A549 (cell line): ENCODE data around the gene TSPYL1. TPM values are rescaled to one million over a fixed set of nuclear protein-coding genes. Genes with fewer than 3 reads are reported as not detected.

ENCODE experiments used
- ATAC-seq, 2 experiments: fragments of 200-7000 bp in 1 of 2; fragments of >200 bp in 1 of 2; cut with Nextera tagmentation in 1 of 2; cut with Tn5 transposase in 1 of 2; 3 replicates each; pipeline versions ENCODE4 v1.8.0 to v1.9.1; 2018 to 2020; ENCODE audit warnings: mild to moderate bottlenecking in 1 of 2, moderate library complexity in 1 of 2
- CTCF ChIA-PET: fragments of 300-600 bp; sonication (Branson Sonifier 250); formaldehyde crosslinking; extraction: SDS; loops from one replicate; lab custom pipeline; 2021; ENCODE audit warnings: antibody characterized with exemption, inconsistent platforms; lab: Yijun Ruan, JAX
- POLR2A ChIA-PET: fragments of 350-600 bp; formaldehyde crosslinking; extraction: SDS; loops from one replicate; lab custom pipeline; 2021; ENCODE audit warnings: antibody characterized with exemption, inconsistent platforms; lab: Yijun Ruan, JAX
- DNase-seq, 2 experiments: peaks; one replicate each; pipeline versions ENCODE4 v3.0.0 to v3.0.0-alpha.2; 2011 to 2016; ENCODE audit warnings: low read depth in 1 of 2, low spot score in 1 of 2
- FAIRE-seq: peaks from 2 replicates; lab custom pipeline; 2011; peaks lifted over from hg19 to GRCh38; lab: Jason Lieb, UNC
- H3K27ac ChIP-seq, 2 experiments: fragments of >200 bp; sonication (Bioruptor Twin); formaldehyde crosslinking; 3 replicates each; pipeline ENCODE4 v1.5.1; 2016 to 2017
- H3K4me1 ChIP-seq: fragments of >200 bp; sonication (Bioruptor Twin); formaldehyde crosslinking; 3 replicates; pipeline ENCODE4 v1.6.1; 2016
- H3K4me2 ChIP-seq: fragments of >200 bp; sonication (Bioruptor Twin); formaldehyde crosslinking; 3 replicates; pipeline ENCODE4 v1.6.1; 2016
- H3K4me3 ChIP-seq: fragments of >200 bp; sonication (Bioruptor Twin); formaldehyde crosslinking; 3 replicates; pipeline ENCODE4 v1.5.1; 2016
- H3K9me3 ChIP-seq: fragments of >200 bp; sonication (Bioruptor Twin); formaldehyde crosslinking; 3 replicates; pipeline ENCODE4 v1.6.1; 2016
- BCL3 ChIP-seq: fragments of >200 bp; sonication (Bioruptor Twin); formaldehyde crosslinking; IDR thresholded peaks from 3 replicates; pipeline ENCODE4 v1.6.1; 2016
- CBX2 ChIP-seq: fragments of 200-600 bp; sonication (generic); IDR thresholded peaks from 2 replicates; pipeline ENCODE4 v1.6.1; 2016; ENCODE audit warnings: low read depth, mild to moderate bottlenecking, borderline replicate concordance
- CHD4 ChIP-seq: fragments of 200-600 bp; sonication (generic); IDR thresholded peaks from 2 replicates; pipeline ENCODE4 v1.6.1; 2016; ENCODE audit warnings: antibody characterized with exemption, mild to moderate bottlenecking, borderline replicate concordance
- CTCF ChIP-seq: fragments of >200 bp; sonication (Bioruptor Twin); formaldehyde crosslinking; IDR thresholded peaks from 3 replicates; pipeline ENCODE4 v1.5.1; 2016
- E2F6 ChIP-seq: IDR thresholded peaks from 2 replicates; pipeline ENCODE4 v1.6.1; 2012; ENCODE audit warnings: low read depth, borderline replicate concordance
- EHF ChIP-seq: fragments of 250-450 bp; sonication (Bioruptor Pico); IDR thresholded peaks from 2 replicates; pipeline ENCODE4 v1.5.0; 2020; ENCODE audit warnings: mild to moderate bottlenecking
- ELK1 ChIP-seq: fragments of 150-350 bp; IDR thresholded peaks from 2 replicates; pipeline ENCODE4 v1.6.1; 2014; ENCODE audit warnings: low read depth, mild to moderate bottlenecking, low read length
- ESRRA ChIP-seq: fragments of 150-350 bp; IDR thresholded peaks from 2 replicates; pipeline ENCODE4 v1.6.1; 2014; ENCODE audit warnings: mild to moderate bottlenecking, low read length, borderline replicate concordance
- HDAC2 ChIP-seq: fragments of 200-600 bp; sonication (generic); IDR thresholded peaks from 2 replicates; pipeline ENCODE4 v1.6.1; 2016
- HMGXB4 ChIP-seq: fragments of 250-450 bp; sonication (Bioruptor Pico); IDR thresholded peaks from 2 replicates; pipeline ENCODE4 v1.5.0; 2021; ENCODE audit warnings: mild to moderate bottlenecking, moderate library complexity, borderline replicate concordance
- HOXB13 ChIP-seq: fragments of 250-450 bp; sonication (Bioruptor Pico); IDR thresholded peaks from 2 replicates; pipeline ENCODE4 v1.5.0; 2020; ENCODE audit warnings: low read depth, mild to moderate bottlenecking, moderate library complexity
- JUNB ChIP-seq: fragments of >200 bp; sonication (Bioruptor Twin); formaldehyde crosslinking; IDR thresholded peaks from 2 replicates; pipeline ENCODE4 v1.6.1; 2016
- MAFK ChIP-seq: fragments of 450-650 bp; IDR thresholded peaks from 2 replicates; pipeline ENCODE4 v1.6.1; 2014; ENCODE audit not compliant: partially characterized antibody
- MYC ChIP-seq: IDR thresholded peaks from 2 replicates; pipeline ENCODE4 v1.6.1; 2012; ENCODE audit warnings: mild to moderate bottlenecking, inconsistent platforms, low read length, improper control_type of control experiment, borderline replicate concordance
- NFE2L2 ChIP-seq: fragments of 150-350 bp; conservative IDR thresholded peaks from 2 replicates; pipeline ENCODE4 v1.6.1; 2014; ENCODE audit warnings: low read length
- POLR2AphosphoS2 ChIP-seq: conservative IDR thresholded peaks from 2 replicates; pipeline ENCODE4 v1.6.1; 2012; ENCODE audit warnings: low read length, improper control_type of control experiment, inconsistent platforms
- RAD21 ChIP-seq, 2 experiments: fragments of >200 bp in 1 of 2; sonication (Bioruptor Twin) in 1 of 2; formaldehyde crosslinking in 1 of 2; IDR thresholded peaks in 1 of 2; conservative IDR thresholded peaks in 1 of 2; 2 replicates in 1 of 2; 3 replicates in 1 of 2; pipeline ENCODE4 v1.6.1; 2012 to 2018; ENCODE audit warnings: inconsistent platforms in 1 of 2
- RNF2 ChIP-seq: fragments of 200-600 bp; sonication (generic); IDR thresholded peaks from 2 replicates; pipeline ENCODE4 v1.6.1; 2016; ENCODE audit warnings: low read depth, mild to moderate bottlenecking, antibody characterized with exemption, moderate library complexity, borderline replicate concordance
- TFCP2L1 ChIP-seq: fragments of 250-450 bp; sonication (Bioruptor Pico); IDR thresholded peaks from 2 replicates; pipeline ENCODE4 v1.5.0; 2021; ENCODE audit warnings: mild to moderate bottlenecking
- USF2 ChIP-seq: fragments of 450-650 bp; IDR thresholded peaks from 2 replicates; pipeline ENCODE4 v1.6.1; 2014; ENCODE audit warnings: antibody characterized with exemption
- ZNF302 ChIP-seq: fragments of 250-450 bp; sonication (Bioruptor Pico); IDR thresholded peaks from 2 replicates; pipeline ENCODE4 v1.9.0; 2021; ENCODE audit warnings: inconsistent platforms, mild to moderate bottlenecking, moderate library complexity
- WGBS: methylation state at CpG from one replicate; pipeline ENCODE4 v1.1.6; 2017; ENCODE audit errors: missing lambda C conversion rate; 5-methylcytosine and 5-hydroxymethylcytosine counted together
- polyA plus RNA-seq, 4 experiments: library from polyadenylated mRNA; depleted of rRNA in 3 of 4; stranded (reverse); fragments of >200 nt; fragmentation: RNase III in 1 of 4; extraction: RNeasy Plus Mini Kit Qiagen cat#74134 plus additional on column Dnase treatment in 1 of 4; gene quantifications; 2 replicates in 3 of 4; 3 replicates in 1 of 4; pipeline ENCODE4 v1.2.3, GENCODE V29; 2011 to 2017

The TSPYL1 gene
- polyA plus RNA-seq, 2 of the 4 experiments (the other 2 are of a cell fraction), result 31.8 to 32.5 TPM

GRCh38 chr6:116238083-116238482, 41.6 kb downstream of the TSPYL1 start:
- no peak for ATAC-seq
- POLR2A ChIA-PET, result no interaction called here
- WGBS, result 83% methylated on average over 2 of the region's 2 CpGs
- no peak overlapping the region for H3K4me3 ChIP-seq
- no peak for FAIRE-seq
- H3K4me1 ChIP-seq, result no peaks in the 10 kb centered on the region
- no peak overlapping the region for H3K4me2 ChIP-seq
- DNase-seq, result no peak
- no peak overlapping the region for H3K27ac ChIP-seq
- no peaks in the 10 kb centered on the region for H3K9me3 ChIP-seq
- CTCF ChIA-PET, result no interaction called here
- TF ChIP-seq HDAC2, result no peak
- TF ChIP-seq BCL3, result no peak
- TF ChIP-seq ZNF302 (CRISPR knock-in tag), result no peak
- TF ChIP-seq NFE2L2, result no peak

- WGBS, result 86% methylated on average over 3 of the region's 3 CpGs
- ATAC-seq (no peak), DNase-seq (no peak), FAIRE-seq (no peak)
- no peaks in the 10 kb centered on the region for H3K9me3 ChIP-seq
- TF ChIP-seq CTCF (no peak), USF2 (no peak), CHD4 (no peak), TFCP2L1 (no peak), HOXB13 (CRISPR knock-in tag) (no peak), ESRRA (no peak), HMGXB4 (CRISPR knock-in tag) (no peak), EHF (no peak), RAD21 (conservative IDR thresholded peaks at IDR 0.05 in 1 of 2, IDR thresholded peaks at IDR 0.05 in 1 of 2) (no peak), ELK1 (no peak), JUNB (no peak), POLR2AphosphoS2 (no peak), NFE2L2 (no peak), E2F6 (no peak), MAFK (no peak), RNF2 (no peak), CBX2 (no peak), MYC (no peak)
- H3K4me3 ChIP-seq, result no peak overlapping the region
- H3K4me1 ChIP-seq, result no peaks in the 10 kb centered on the region
- no peak overlapping the region for H3K4me2 ChIP-seq
- no peak overlapping the region for H3K27ac ChIP-seq
- CTCF ChIA-PET, result no interaction called here
- POLR2A ChIA-PET, result no interaction called here
Measured at GRCh38 chr6:116234689-116235088, 45.0 kb downstream of the TSPYL1 start.
